Stimulated activated CD4-positive, alpha-beta T cell treated with anti-CD3 and anti-CD28 coated beads, TNF-alpha, amount 100 ng/mL, for 48 hours (primary cell): Measurements from ENCODE around the gene ATG2B.

ENCODE experiments used
- DNase-seq, 3 donors: peaks; one replicate each; pipeline ENCODE4 v3.0.0-alpha.2; 2020; ENCODE audit warnings: low read depth in 3 of 3

The ATG2B gene

DNA sequence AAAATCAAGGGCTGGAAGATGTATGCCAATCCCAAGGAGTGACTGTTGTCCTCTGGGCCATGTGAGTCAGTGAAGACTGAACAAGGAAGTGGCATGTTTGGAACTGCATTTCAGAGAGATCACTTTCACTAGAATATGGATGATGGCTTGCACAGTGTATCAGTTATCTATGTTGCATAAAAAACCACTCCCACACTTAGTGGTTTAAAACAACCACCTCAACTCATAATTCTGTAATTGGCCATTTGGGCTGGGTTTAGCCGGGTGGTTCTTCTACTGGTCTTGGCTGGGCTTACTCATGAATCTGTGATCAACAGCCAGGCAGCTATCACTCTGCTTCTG lies 91.7 kb downstream of the ATG2B start:
- DNase-seq = no peak

GRCh38 chr14:96270565-96271420 lies 92.3 kb downstream of the ATG2B start:
- DNase-seq = no peak

- DNase-seq = no peak
These were observed 93.8 kb downstream of the ATG2B start for GRCh38 chr14:96269359-96269710.

GRCh38 chr14:96268431-96269358 lies 94.4 kb downstream of the ATG2B start:
- no peak for DNase-seq

DNA sequence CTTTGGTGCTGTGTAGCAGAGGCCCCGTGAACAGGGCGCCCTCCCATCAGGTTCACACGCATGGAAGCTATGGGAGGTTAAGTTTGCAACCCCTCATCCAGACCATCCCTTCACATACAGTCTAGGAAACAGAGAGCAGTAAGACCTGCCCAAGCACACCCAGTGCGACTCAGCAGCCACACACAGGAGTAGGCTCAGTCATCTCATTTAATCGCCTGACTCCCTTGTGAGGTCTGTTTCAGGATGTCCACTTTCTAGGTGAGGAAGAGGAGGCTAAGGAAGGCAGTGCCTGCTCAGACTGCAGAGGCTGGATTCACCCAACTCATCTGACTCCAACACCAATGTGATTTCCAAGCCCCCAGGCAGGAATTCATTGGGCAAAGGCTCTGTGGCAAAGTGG lies 95.2 kb downstream of the ATG2B start:
- DNase-seq = no peak

- DNase-seq = no peak
These were observed 95.8 kb downstream of the ATG2B start for GRCh38 chr14:96267336-96267735.

GRCh38 chr14:96265383-96266095 lies 97.6 kb downstream of the ATG2B start:
- no peak for DNase-seq

GRCh38 chr14:96264853-96265252 lies 98.3 kb downstream of the ATG2B start:
- DNase-seq = no peak

DNA sequence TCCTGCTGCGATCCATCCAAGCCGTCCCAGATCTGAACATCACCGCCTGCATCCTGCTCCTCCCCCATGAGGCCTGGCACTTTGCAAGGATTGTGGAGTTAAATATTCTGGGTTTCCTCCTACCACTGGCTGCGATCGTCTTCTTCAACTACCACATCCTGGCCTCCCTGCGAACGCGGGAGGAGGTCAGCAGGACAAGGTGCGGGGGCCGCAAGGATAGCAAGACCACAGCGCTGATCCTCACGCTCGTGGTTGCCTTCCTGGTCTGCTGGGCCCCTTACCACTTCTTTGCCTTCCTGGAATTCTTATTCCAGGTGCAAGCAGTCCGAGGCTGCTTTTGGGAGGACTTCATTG lies 99.0 kb downstream of the ATG2B start:
- DNase-seq = no peak

- DNase-seq = no peak
These were observed 99.6 kb downstream of the ATG2B start for GRCh38 chr14:96263347-96264199.

DNA sequence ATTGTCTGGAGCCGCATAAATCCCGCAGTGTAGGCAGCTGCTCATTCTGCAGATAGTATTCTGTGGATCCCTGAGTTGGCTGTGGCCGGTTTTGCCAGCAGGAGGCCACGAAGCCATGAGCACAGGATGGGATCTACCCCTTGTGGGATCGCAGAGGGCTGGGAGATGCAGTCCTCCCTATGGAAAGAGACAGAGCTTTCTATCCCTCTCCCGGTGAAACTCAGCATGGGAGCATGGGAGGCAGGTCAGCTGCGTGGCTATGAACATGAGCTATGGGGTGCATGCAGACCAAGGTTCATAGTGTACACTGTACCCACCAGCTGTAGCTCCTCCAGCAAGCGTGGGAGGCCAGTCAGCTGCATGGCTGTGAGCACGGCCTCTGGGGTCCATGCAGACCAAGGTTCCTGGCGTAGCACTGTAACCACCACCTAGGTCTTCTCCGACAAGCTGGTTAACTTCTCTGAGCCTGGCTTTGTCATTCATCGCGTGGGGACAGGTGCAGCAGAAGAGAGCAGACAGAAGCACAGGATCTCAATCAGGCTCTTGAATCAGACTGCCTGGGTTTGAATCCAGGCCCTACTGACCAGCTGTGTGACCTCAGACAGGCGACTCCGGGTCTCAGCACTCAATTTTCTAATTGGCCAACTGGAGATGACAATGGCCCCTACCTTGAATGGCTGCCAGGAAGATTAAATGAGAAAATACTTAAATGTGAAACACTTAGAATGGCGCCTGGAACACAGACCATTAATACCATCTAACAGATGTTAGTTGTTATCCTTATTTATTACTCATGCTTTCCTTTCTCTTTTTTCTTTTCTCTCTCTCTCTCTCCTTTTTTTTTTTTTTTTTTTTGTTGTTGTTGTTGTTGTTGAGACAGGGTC lies 101.1 kb downstream of the ATG2B start:
- no peak for DNase-seq

- DNase-seq = no peak
These were observed 102.1 kb downstream of the ATG2B start for GRCh38 chr14:96261053-96261452.

- no peak for DNase-seq
These were observed 102.8 kb downstream of the ATG2B start for GRCh38 chr14:96260341-96260821.

GRCh38 chr14:96257900-96258299 lies 105.2 kb downstream of the ATG2B start:
- DNase-seq = no peak

DNA sequence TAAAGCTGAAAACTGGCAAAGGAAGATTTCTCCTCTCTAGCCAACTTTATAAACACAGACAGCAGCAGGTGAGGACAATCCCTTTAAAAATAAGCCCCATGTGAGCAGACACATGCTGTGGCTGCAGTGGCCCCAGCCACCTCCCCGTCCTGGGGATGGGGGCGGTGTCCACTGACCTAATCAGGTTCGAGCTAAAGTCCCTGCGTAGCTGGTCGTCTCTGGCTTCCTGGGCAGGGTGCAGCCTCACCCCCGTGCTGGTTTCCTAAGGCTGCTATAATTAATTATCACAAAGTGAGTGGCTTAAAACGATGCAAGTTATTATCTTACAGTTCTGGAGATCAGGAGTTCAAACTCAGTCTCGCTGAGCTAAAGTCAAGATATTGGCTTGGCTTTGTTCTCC lies 106.1 kb downstream of the ATG2B start:
- DNase-seq = no peak

GRCh38 chr14:96256407-96256806 lies 106.7 kb downstream of the ATG2B start:
- no peak for DNase-seq

- no peak for DNase-seq
These were observed 107.4 kb downstream of the ATG2B start, which contains the start of gene BDKRB1 for GRCh38 chr14:96255501-96256366. Gene BDKRB1 (plus strand): TSS chr14:96256210. CDS start chr14:96263683, 7,473 bp downstream.

- DNase-seq = no peak
These were observed 108.5 kb downstream of the ATG2B start for GRCh38 chr14:96254687-96255086.

DNA sequence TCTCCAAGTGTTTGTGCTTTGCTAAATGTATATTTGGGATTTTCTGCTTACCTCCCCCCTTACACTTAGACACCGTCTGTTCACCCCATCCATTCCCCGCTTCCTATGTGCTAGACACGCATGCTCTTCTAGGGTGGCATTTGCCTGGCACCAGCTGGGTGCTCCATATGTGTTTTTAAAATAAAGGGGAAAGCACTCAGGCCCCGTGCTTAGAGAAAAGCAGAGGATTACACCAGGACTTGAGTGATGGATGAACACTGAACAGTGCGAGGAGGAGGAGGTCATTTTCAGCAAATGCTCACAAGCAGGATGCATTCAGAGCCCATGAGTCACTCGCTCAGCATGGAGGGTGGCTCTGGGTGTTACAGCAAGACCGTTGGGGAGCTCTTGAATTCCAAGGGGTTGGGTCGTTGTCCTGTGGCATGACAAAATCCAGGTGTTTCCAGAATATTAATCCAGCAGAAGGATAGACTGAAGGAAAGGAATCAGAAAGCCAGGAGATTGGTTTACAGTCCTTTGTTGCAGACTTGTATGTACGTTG lies 110.1 kb downstream of the ATG2B start:
- no peak for DNase-seq
